ENCODE measurements around the gene NUDT16L1. TPM values are rescaled to one million over a fixed set of nuclear protein-coding genes. Genes with fewer than 3 reads are reported as not detected.

The NUDT16L1 gene
- total and polyA plus RNA-seq, 2 experiments from 2014 or later = 84.4 to 157 TPM

DNA sequence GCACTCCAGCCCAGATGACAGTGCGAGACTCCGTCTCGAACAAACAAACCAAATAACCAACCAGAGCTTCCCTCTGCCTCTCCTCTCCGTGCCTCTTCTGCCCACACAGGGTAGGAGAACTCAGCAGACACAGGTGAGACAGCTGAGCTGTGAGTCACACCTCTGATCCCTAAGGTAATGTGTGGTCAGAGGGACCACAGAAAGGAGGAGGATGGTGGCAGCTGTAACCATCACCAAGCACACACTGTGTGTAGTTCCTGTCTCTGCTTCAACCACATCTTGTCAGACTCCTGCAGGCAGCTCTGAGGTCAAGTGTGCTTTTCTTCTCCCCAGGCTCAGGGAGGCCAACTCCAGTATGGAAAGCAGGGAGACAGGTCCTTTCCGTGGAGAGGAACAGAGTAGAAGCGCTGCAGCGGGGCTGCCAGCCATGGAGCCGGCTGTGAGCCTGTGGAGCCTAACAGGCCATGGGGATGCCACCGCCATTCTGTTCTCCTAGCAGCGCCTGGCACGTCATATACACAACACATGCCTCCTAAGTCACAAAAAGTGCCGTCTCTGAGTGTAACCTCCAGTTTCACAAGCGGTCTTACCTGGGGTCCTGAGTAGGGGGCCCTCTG, 7.1 kb downstream of the NUDT16L1 start:
- TF ChIP-seq, protein P1, sequence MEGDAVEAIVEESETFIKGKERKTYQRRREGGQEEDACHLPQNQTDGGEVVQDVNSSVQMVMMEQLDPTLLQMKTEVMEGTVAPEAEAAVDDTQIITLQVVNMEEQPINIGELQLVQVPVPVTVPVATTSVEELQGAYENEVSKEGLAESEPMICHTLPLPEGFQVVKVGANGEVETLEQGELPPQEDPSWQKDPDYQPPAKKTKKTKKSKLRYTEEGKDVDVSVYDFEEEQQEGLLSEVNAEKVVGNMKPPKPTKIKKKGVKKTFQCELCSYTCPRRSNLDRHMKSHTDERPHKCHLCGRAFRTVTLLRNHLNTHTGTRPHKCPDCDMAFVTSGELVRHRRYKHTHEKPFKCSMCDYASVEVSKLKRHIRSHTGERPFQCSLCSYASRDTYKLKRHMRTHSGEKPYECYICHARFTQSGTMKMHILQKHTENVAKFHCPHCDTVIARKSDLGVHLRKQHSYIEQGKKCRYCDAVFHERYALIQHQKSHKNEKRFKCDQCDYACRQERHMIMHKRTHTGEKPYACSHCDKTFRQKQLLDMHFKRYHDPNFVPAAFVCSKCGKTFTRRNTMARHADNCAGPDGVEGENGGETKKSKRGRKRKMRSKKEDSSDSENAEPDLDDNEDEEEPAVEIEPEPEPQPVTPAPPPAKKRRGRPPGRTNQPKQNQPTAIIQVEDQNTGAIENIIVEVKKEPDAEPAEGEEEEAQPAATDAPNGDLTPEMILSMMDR (IDR thresholded peaks at IDR 0.05; ENCODE audit: low read depth, low read length) = no peak
- DNase-seq (ENCODE audit: low read depth in 1 of 2, low spot score in 1 of 2) = no peak
- H3K4me3 ChIP-seq = no peak overlapping the region
- peaks cover 44% of the 10 kb centered on the region for H3K36me3 ChIP-seq
- H3K27ac ChIP-seq = no peak overlapping the region
- H3K4me1 ChIP-seq (ENCODE audit: low read depth) = no peaks in the 10 kb centered on the region
- H3K27me3 ChIP-seq = no peaks in the 10 kb centered on the region
- no peaks in the 10 kb centered on the region for H3K9me3 ChIP-seq (ENCODE audit: low read depth)

DNA sequence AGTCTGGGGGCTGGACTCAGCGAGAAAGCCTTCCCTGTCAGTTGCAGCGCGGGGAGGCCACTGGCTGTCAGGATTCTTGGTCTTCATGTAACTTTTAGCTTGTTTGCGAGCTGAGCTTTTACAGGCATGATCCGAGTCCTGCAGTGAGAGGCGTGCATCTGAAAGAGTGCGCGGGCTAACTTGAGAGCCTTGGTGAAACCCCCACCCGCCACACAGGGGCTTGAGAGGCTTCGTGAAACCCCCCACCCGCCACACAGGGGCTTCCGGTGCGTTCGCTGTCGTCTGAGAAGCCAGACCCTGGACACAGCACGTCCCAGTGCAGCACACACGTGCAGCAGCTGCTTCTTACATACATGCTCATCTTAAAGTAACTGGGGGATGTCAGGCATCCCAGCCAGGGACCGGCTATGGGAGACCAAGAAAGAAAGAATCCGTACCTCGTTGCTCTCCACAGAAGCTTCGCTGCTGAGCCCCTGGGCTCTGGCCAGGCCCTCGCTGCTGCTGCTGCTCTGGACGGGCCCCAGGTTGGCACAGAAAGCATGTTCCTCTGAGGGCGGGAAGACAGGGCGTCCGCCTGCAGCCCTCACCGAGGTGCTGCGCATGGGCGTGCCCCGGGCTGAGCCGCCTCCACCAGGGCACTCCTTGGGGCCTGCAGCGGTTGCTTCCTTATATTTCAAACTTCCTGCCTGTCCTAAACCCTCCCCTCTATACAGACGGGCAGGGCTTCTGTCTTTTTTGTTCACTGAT, 7.8 kb downstream of the NUDT16L1 start:
- no peaks in the 10 kb centered on the region for H3K27me3 ChIP-seq
- H3K4me3 ChIP-seq = no peak overlapping the region
- DNase-seq (ENCODE audit: low read depth in 1 of 2, low spot score in 1 of 2) = no peak
- no peaks in the 10 kb centered on the region for H3K4me1 ChIP-seq (ENCODE audit: low read depth)
- peaks cover 44% of the 10 kb centered on the region for H3K36me3 ChIP-seq
- no peak overlapping the region for H3K27ac ChIP-seq
- TF ChIP-seq, protein P1 (IDR thresholded peaks at IDR 0.05; ENCODE audit: low read depth, low read length) = no peak
- no peaks in the 10 kb centered on the region for H3K9me3 ChIP-seq (ENCODE audit: low read depth)

DNA sequence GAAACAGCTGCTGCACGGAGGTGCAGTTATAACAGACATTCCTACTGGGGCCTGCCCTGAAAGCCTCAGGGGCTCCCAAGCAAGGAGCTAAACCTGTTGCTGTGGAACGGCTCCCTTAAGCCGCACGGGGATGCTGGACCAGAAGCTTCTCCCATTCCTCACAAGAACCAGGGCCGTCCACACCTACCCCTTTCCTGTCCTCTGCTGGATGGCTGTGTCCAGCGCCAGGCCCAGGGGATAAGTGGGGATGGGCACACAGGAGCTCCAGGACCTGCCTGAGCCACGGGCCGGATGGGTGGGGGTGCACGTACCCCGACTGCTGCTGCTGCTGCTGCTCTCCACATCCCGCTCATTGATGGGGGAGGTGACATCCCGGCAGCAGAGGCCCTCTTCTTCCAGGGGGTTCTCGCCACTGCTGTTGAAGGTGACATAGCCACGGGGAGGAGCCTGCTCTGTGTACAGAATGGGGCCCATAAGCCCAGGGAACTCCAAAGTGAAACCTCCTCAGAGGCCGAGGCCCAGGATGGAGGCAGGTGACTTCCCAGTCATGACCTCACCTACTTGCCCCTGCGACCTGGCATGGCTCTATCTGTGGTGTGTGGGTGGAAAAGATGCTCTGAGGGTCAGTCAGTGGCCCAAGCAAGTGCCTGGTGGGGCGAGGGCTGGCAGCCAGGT, 8.6 kb downstream of the NUDT16L1 start:
- TF ChIP-seq, protein P1 (IDR thresholded peaks at IDR 0.05; ENCODE audit: low read depth, low read length) = no peak
- Histone ChIP-seq H3K9me3 (ENCODE audit: low read depth) (no peaks in the 10 kb centered on the region), H3K4me1 (ENCODE audit: low read depth) (no peaks in the 10 kb centered on the region), H3K27ac (no peak overlapping the region), H3K36me3 (peaks cover 44% of the 10 kb centered on the region), H3K4me3 (no peak overlapping the region), H3K27me3 (no peaks in the 10 kb centered on the region)
- no peak for DNase-seq (ENCODE audit: low read depth in 1 of 2, low spot score in 1 of 2)

DNA sequence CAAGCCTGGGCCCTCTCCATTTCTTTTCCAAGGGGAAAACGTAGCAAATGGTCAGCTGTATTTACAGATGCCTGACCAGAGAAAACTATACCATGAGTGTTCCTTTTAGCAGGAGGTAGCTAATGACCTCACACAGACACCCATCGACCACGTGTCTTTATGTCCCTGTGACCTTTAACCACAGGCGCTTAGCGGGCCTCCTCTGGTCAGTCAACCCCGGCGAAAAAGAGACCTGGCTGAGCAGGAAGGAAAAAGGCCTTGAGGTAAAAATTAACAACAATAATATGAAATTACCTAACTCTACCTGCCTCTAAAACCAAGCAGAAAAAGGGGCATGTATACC, 9.1 kb downstream of the NUDT16L1 start:
- DNase-seq (ENCODE audit: low read depth in 1 of 2, low spot score in 1 of 2) = no peak
- no peak overlapping the region for H3K4me3 ChIP-seq
- no peaks in the 10 kb centered on the region for H3K4me1 ChIP-seq (ENCODE audit: low read depth)
- no peaks in the 10 kb centered on the region for H3K27me3 ChIP-seq
- TF ChIP-seq, protein P1 (IDR thresholded peaks at IDR 0.05; ENCODE audit: low read depth, low read length) = no peak
- peaks cover 46% of the 10 kb centered on the region for H3K36me3 ChIP-seq
- no peak overlapping the region for H3K27ac ChIP-seq
- H3K9me3 ChIP-seq (ENCODE audit: low read depth) = no peaks in the 10 kb centered on the region

DNA sequence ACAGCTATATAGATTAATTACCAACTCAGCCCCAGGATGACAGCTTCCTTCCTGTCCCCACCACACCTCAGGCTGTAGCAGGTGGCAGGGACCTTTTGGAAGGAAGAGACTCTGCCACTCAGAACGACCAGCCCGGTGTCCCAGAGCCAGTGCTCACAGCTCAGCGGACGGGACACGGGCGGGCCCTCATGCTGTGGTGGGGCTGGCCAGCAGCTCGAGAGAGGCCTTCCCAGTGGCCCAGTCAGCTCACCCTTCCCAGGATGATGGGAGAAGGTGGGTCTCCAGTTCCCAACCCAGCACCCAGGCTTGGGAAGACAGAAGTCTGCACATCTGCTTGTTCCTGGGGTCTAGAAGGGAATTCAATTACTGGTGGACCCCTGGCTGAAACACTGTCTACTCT, 10.5 kb downstream of the NUDT16L1 start:
- Histone ChIP-seq H3K4me1 (ENCODE audit: low read depth) (no peaks in the 10 kb centered on the region), H3K36me3 (peaks cover 38% of the 10 kb centered on the region), H3K27ac (no peak overlapping the region), H3K27me3 (no peaks in the 10 kb centered on the region), H3K4me3 (no peak overlapping the region), H3K9me3 (ENCODE audit: low read depth) (no peaks in the 10 kb centered on the region)
- TF ChIP-seq, protein P1 (IDR thresholded peaks at IDR 0.05; ENCODE audit: low read depth, low read length) = no peak
- DNase-seq (ENCODE audit: low read depth in 1 of 2, low spot score in 1 of 2) = no peak

All from cardiac muscle cell (in vitro differentiated cells and primary cell).